Kidney epithelial cell (primary cell): Measurements from ENCODE around the gene HOXC12. TPM values are rescaled to one million over a fixed set of nuclear protein-coding genes. Genes with fewer than 3 reads are reported as not detected.

Experiments used
- DNase-seq: peaks from one replicate; pipeline ENCODE4 v3.0.0-alpha.2; 2010; ENCODE audit warnings: low read depth
- H3K27me3 ChIP-seq: 2 replicates; pipeline ENCODE4 v1.6.0; 2011; ENCODE audit warnings: low read length; ENCODE audit not compliant: control insufficient read depth, insufficient read depth
- H3K36me3 ChIP-seq: 2 replicates; pipeline ENCODE4 v1.5.1; 2011; ENCODE audit warnings: low read length; ENCODE audit not compliant: control insufficient read depth, insufficient read depth
- H3K4me3 ChIP-seq: 2 replicates; pipeline ENCODE4 v1.5.1; 2011; ENCODE audit warnings: low read depth, mild to moderate bottlenecking, control low read depth, low read length
- CTCF ChIP-seq: IDR thresholded peaks from 2 replicates; pipeline ENCODE4 v1.5.1; 2011; ENCODE audit warnings: mild to moderate bottlenecking, moderate library complexity, low read length, control low read depth, inconsistent platforms; ENCODE audit not compliant: insufficient read depth, poor library complexity, severe bottlenecking
- total RNA-seq: library from RNA; depleted of rRNA; stranded (reverse); fragments of >200 nt; gene quantifications from 2 replicates; pipeline ENCODE4 v1.2.3, GENCODE V29; 2015

Gene HOXC12
- total RNA-seq, 1 donor from 2014 or later: not detected

- Histone ChIP-seq H3K27me3 (peaks cover 91% of the 10 kb centered on the region), H3K4me3 (no peak overlapping the region), H3K36me3 (no peaks in the 10 kb centered on the region)
- TF ChIP-seq CTCF: no peak
- no peak for DNase-seq
These were observed 19.0 kb upstream of the HOXC12 start for GRCh38 chr12:53935383-53936341.

- H3K4me3 ChIP-seq: no peak overlapping the region
- no peaks in the 10 kb centered on the region for H3K36me3 ChIP-seq
- no peak for DNase-seq
- TF ChIP-seq CTCF: no peak
- H3K27me3 ChIP-seq: peaks cover 91% of the 10 kb centered on the region
These were observed 17.6 kb upstream of the HOXC12 start for GRCh38 chr12:53937099-53937498.

GRCh38 chr12:53937596-53938325 is 16.9 kb upstream of the HOXC12 start:
- Histone ChIP-seq H3K4me3 (no peak overlapping the region), H3K36me3 (no peaks in the 10 kb centered on the region), H3K27me3 (peaks cover 92% of the 10 kb centered on the region)
- DNase-seq: no peak
- TF ChIP-seq CTCF: no peak

- peaks cover 88% of the 10 kb centered on the region for H3K27me3 ChIP-seq
- H3K36me3 ChIP-seq: no peaks in the 10 kb centered on the region
- DNase-seq: no peak
- no peak within 1 kb of the TSS for H3K4me3 ChIP-seq
- no peak for TF ChIP-seq CTCF
These were observed 16.2 kb upstream of the HOXC12 start, which contains the start of gene HOXC13 for GRCh38 chr12:53938326-53939140. Gene HOXC13, plus strand, starts transcription at chr12:53938831. Its CDS starts 76 bp downstream, at chr12:53938907.

- Histone ChIP-seq H3K4me3 (no peak overlapping the region), H3K36me3 (no peaks in the 10 kb centered on the region), H3K27me3 (peaks cover 87% of the 10 kb centered on the region)
- no peak for DNase-seq
- no peak for TF ChIP-seq CTCF
These were observed 15.3 kb upstream of the HOXC12 start for GRCh38 chr12:53939141-53940108.
